Cardiac muscle cell (in vitro differentiated cells and primary cell): ENCODE data around the gene CDH2. TPM values are rescaled to one million over a fixed set of nuclear protein-coding genes. Genes with fewer than 3 reads are reported as not detected.

Experiments
- DNase-seq, 2 donors: peaks; one replicate each; pipeline versions ENCODE4 v3.0.0 to v3.0.0-alpha.2; 2010 to 2017; ENCODE audit warnings: low read depth in 1 of 2, low spot score in 1 of 2
- H3K27ac ChIP-seq: fragments of 200-600 bp; sonication (generic); 2 replicates; pipeline ENCODE4 v1.5.1; 2016
- H3K27me3 ChIP-seq: fragments of 200-600 bp; sonication (generic); 2 replicates; pipeline ENCODE4 v1.6.0; 2016; ENCODE audit warnings: control low read depth
- H3K36me3 ChIP-seq: fragments of 200-600 bp; sonication (generic); 2 replicates; pipeline ENCODE4 v1.5.1; 2016; ENCODE audit warnings: control low read depth
- H3K4me1 ChIP-seq: fragments of 200-600 bp; sonication (generic); 2 replicates; pipeline ENCODE4 v1.8.1; 2017; ENCODE audit warnings: low read depth, mild to moderate bottlenecking, mixed run types
- H3K4me3 ChIP-seq: fragments of 200-600 bp; sonication (generic); 2 replicates; pipeline ENCODE4 v1.5.1; 2016; ENCODE audit warnings: mild to moderate bottlenecking
- H3K9me3 ChIP-seq: fragments of 200-600 bp; sonication (generic); 2 replicates; pipeline ENCODE4 v1.5.1; 2017; ENCODE audit warnings: low read depth, mild to moderate bottlenecking, control low read depth
- CTCF ChIP-seq: IDR thresholded peaks from 2 replicates; pipeline ENCODE4 v1.5.1; 2012; ENCODE audit warnings: low read depth, mild to moderate bottlenecking, low read length
- polyA plus RNA-seq: library from polyadenylated mRNA; unstranded; fragments of >200 nt; fragmentation: Nextera tagmentation; extraction: Ambion mirVana; gene quantifications from 2 replicates; pipeline ENCODE4 v1.2.1, GENCODE V29; 2016
- total RNA-seq: library from RNA; depleted of rRNA; stranded (reverse); fragments of >200 nt; gene quantifications from 2 replicates; pipeline ENCODE4 v1.2.3, GENCODE V29; 2016

The CDH2 gene
- total and polyA plus RNA-seq, 2 experiments from 2014 or later: 267 to 324 TPM

- TF ChIP-seq CTCF: no peak
- DNase-seq: peak in 1 of 2 donors; percentile 47
- Histone ChIP-seq H3K27ac (no peak overlapping the region), H3K9me3 (no peaks in the 10 kb centered on the region), H3K4me1 (peaks cover 11% of the 10 kb centered on the region), H3K27me3 (no peaks in the 10 kb centered on the region), H3K36me3 (no peaks in the 10 kb centered on the region), H3K4me3 (no peak overlapping the region)
Observed at GRCh38 chr18:28183418-28184078, 6.6 kb upstream of the CDH2 start.

GRCh38 chr18:28181616-28182015 lies 4.7 kb upstream of the CDH2 start:
- no peak for TF ChIP-seq CTCF
- Histone ChIP-seq H3K4me1 (peaks cover 11% of the 10 kb centered on the region), H3K4me3 (no peak overlapping the region), H3K36me3 (no peaks in the 10 kb centered on the region), H3K27ac (no peak overlapping the region), H3K9me3 (no peaks in the 10 kb centered on the region), H3K27me3 (no peaks in the 10 kb centered on the region)
- no peak for DNase-seq

- peak overlapping the region; percentile 91 for H3K4me3 ChIP-seq
- H3K27me3 ChIP-seq: no peaks in the 10 kb centered on the region
- H3K27ac ChIP-seq: peak overlapping the region; percentile 74
- no peaks in the 10 kb centered on the region for H3K9me3 ChIP-seq
- H3K36me3 ChIP-seq: no peaks in the 10 kb centered on the region
- TF ChIP-seq CTCF: no peak
- peak in 1 of 2 donors; percentile 51 for DNase-seq
- peaks cover 11% of the 10 kb centered on the region for H3K4me1 ChIP-seq
Observed at GRCh38 chr18:28178720-28179119, 1.8 kb upstream of the CDH2 start.

GRCh38 chr18:28177828-28178635 lies 1.1 kb upstream of the CDH2 start:
- Histone ChIP-seq H3K4me1 (peaks cover 12% of the 10 kb centered on the region), H3K36me3 (no peaks in the 10 kb centered on the region), H3K9me3 (no peaks in the 10 kb centered on the region), H3K27ac (peak overlapping the region; percentile 88), H3K4me3 (peak overlapping the region; percentile 91), H3K27me3 (no peaks in the 10 kb centered on the region)
- peak; percentile 70 to 89 for DNase-seq
- no peak for TF ChIP-seq CTCF

GRCh38 chr18:28176698-28176947 lies 307 bp downstream of the CDH2 start:
- H3K9me3 ChIP-seq: no peaks in the 10 kb centered on the region
- H3K27me3 ChIP-seq: no peaks in the 10 kb centered on the region
- no peaks in the 10 kb centered on the region for H3K36me3 ChIP-seq
- DNase-seq: no peak
- peaks cover 26% of the 10 kb centered on the region for H3K4me1 ChIP-seq
- no peak for TF ChIP-seq CTCF
- peak overlapping the region; percentile 88 for H3K27ac ChIP-seq
- H3K4me3 ChIP-seq: peak overlapping the region; percentile 91
